Right cardiac atrium (tissue), 5 donors: Measurements from ENCODE around the gene EQTN. TPM values are rescaled to one million over a fixed set of nuclear protein-coding genes. Genes with fewer than 3 reads are reported as not detected.
"Not testable (repeated sequence)": the region's sequence is repeated elsewhere in the genome, so short reads cannot be mapped to it uniquely, and the experiment has no call there.

Source experiments
- ATAC-seq, 2 donors: fragments of 200-7000 bp; cut with Tn5 transposase; one replicate each; pipeline versions ENCODE4 v1.8.0 to v1.9.1; 2020; ENCODE audit warnings: moderate library complexity in 2 of 2, mild to moderate bottlenecking in 1 of 2
- DNase-seq, 3 donors: peaks; one replicate each; pipeline ENCODE4 v3.0.0-alpha.2; 2020
- H3K27ac ChIP-seq: one replicate; pipeline ENCODE4 v1.5.1; 2013; ENCODE audit warnings: mild to moderate bottlenecking, low read length, control low read depth, moderate library complexity
- H3K27me3 ChIP-seq: one replicate; pipeline ENCODE4 v1.6.1; 2013; ENCODE audit not compliant: control insufficient read depth, insufficient read depth
- H3K4me1 ChIP-seq: one replicate; pipeline ENCODE4 v1.6.1; 2013; ENCODE audit warnings: low read length; ENCODE audit not compliant: control insufficient read depth, insufficient read depth
- H3K4me3 ChIP-seq: one replicate; pipeline ENCODE4 v1.5.1; 2013; ENCODE audit warnings: low read length, control low read depth
- H3K9me3 ChIP-seq: one replicate; pipeline ENCODE4 v1.6.1; 2013; ENCODE audit warnings: low read length; ENCODE audit not compliant: control insufficient read depth
- WGBS: extraction: QIAGEN DNeasy Blood & Tissue Kit; methylation state at CpG from one replicate; pipeline ENCODE4 v1.1.7; 2013; 5-methylcytosine and 5-hydroxymethylcytosine counted together
- intact Hi-C, 4 donors: fragments of 100-400 bp; cut with DNase I; formaldehyde crosslinking; loops; one replicate each; pipeline versions ENCODE4 v1.11.0 to v1.14.0; 2022 to 2023
- polyA plus RNA-seq: library from polyadenylated mRNA; stranded (reverse); fragments of 200-250 nt; gene quantifications from one replicate; pipeline ENCODE4 v1.2.3, GENCODE V29; 2013
- total RNA-seq, 4 donors: library from RNA; stranded (reverse); fragmentation: NEBNext Ultra II Directional; extraction: Animal tissue kit (Norgen Biotek cat#: 25700); gene quantifications; one replicate each; pipeline ENCODE4 v1.2.1, GENCODE V29; 2021
- donor health status: healthy with polysubstance abuse.
- donor health status: DM: no; HTN: yes; CAD: no.
- donor health status: DM: no; HTN: no; CAD: no.
- donor health status: DM: no; HTN: yes; CAD: no; lungs with severe emphysema.
- donor health status: DM: yes; HTN: yes; CAD: no.

The EQTN gene
- total and polyA plus RNA-seq, 5 donors: not detected

DNA sequence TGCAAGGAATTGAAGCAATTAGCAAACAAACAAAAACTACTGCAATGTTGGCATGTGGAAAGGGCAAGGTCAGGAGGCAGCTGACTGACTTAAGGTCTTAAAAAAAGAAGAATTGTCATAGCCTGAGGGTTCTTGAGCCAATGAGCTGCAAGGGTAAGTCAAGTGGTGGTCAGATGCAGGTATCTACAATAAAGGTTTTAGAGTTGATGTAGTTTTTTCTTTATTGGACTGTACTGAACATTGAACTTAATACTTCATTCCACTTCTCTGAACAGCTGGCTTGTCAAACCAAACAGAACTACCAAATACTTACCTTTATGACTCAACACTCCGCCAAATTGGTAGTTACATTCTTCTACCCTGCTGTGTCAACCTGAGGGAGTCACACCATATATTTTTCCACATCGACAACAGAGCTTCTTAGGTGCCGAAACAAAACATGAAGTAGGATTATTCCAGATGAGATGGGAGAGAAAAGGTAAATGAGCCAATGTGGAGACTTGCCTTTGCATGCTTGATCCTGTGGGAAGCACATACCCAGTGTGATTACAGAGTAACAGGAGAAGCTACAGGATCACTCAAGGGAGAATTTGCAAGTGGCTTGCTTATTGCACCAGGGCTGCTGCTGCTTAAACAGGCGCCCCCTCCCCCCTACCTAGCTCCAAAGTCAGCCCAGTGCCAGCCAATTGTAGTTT lies 35.3 kb downstream of the EQTN start:
- Histone ChIP-seq H3K27ac (no peak overlapping the region), H3K4me1 (no peaks in the 10 kb centered on the region), H3K4me3 (no peak overlapping the region), H3K27me3 (no peaks in the 10 kb centered on the region), H3K9me3 (no peaks in the 10 kb centered on the region)
- intact Hi-C loops: no loop called here
- WGBS: 73% methylated on average over 4 of the region's 4 CpGs
- no peak for DNase-seq
- ATAC-seq: no peak

DNA sequence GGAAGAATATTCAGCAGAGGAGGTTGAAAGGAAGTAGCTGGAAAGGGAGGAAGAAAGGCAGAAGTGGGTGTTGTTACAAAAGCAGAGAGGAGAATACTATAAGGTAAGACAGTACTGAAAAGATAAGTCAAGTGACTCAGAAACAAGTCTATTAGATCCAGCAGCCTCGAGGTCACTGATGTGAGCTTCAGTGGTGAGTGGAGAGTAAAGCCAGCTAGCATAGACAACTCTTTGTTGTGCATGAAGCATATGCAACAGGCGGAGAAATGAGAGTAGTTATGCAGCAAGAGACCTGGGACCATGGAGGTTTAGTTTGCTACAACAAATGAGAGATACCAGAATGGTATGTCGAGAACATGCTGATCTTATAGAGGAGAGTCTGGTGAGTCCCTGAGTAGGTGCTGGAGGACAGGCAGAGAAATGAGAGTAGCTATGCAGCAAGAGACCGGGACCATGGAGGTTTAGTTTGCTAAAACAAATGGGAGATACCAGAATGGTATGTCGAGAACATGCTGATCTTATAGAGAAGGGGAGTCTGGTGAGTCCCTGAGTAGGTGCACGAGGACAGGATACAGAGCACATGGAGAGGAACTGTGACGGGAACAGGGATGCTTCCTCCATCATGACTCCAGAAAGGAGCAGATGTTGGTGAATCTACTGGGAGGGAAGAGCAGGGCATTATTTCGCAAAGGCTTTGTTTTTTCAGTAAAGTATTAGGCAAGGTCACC lies 36.0 kb downstream of the EQTN start:
- WGBS: 81% methylated on average over 8 of the region's 8 CpGs
- Histone ChIP-seq H3K27me3 (no peaks in the 10 kb centered on the region), H3K9me3 (no peaks in the 10 kb centered on the region), H3K27ac (no peak overlapping the region), H3K4me3 (no peak overlapping the region), H3K4me1 (no peaks in the 10 kb centered on the region)
- intact Hi-C loops: no loop called here
- DNase-seq (no peak), ATAC-seq (no peak)

- H3K27me3 ChIP-seq: no peaks in the 10 kb centered on the region
- intact Hi-C loops: no loop called here
- no peak for DNase-seq
These were observed 38.3 kb downstream of the EQTN start for GRCh38 chr9:27258662-27259061.

GRCh38 chr9:27248702-27249101 lies 48.2 kb downstream of the EQTN start:
- Histone ChIP-seq H3K4me1 (no peaks in the 10 kb centered on the region), H3K9me3 (no peaks in the 10 kb centered on the region), H3K27ac (no peak overlapping the region), H3K27me3 (no peaks in the 10 kb centered on the region), H3K4me3 (no peak overlapping the region)
- DNase-seq (no peak), ATAC-seq (no peak)
- intact Hi-C loops: no loop called here

More at GRCh38 chr9:27258662-27259061, 38.3 kb downstream of the EQTN start:
- H3K27ac ChIP-seq: no peak overlapping the region
- 90% methylated on average over 7 of the region's 7 CpGs for WGBS
- ATAC-seq: no peak
- no peaks in the 10 kb centered on the region for H3K4me1 ChIP-seq
- no peaks in the 10 kb centered on the region for H3K9me3 ChIP-seq
- H3K4me3 ChIP-seq: no peak overlapping the region

- DNase-seq (peak in 2 of 3 donors; percentile 18 to 26), ATAC-seq (peak in 1 of 2 donors; percentile 69)
- WGBS: 12% methylated on average over 2 of the region's 2 CpGs
- intact Hi-C loops: no loop called here
- H3K4me3 ChIP-seq: no peak overlapping the region
- no peak overlapping the region for H3K27ac ChIP-seq
- no peaks in the 10 kb centered on the region for H3K27me3 ChIP-seq
- no peaks in the 10 kb centered on the region for H3K4me1 ChIP-seq
- H3K9me3 ChIP-seq: no peaks in the 10 kb centered on the region
These were observed 49.2 kb downstream of the EQTN start for GRCh38 chr9:27247756-27248155.

DNA sequence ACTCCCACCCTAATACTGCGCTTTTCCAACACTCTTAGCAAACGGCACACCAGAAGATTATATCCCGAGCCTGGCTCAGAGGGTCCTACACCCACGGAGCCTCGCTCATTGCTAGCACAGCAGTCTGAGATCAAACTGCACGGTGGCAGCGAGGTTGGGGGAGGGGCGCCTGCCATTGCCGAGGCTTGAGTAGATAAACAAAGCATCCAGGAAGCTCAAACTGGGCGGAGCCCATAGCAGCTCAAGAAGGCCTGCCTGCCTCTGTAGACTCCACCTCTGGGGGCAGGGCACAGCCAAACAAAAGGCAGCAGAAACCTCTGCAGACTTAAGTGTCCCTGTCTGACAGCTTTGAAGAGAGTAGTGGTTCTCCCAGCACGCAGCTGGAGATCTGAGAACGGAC lies 57.3 kb downstream of the EQTN start:
- WGBS: 81% methylated on average over 12 of the region's 12 CpGs
- DNase-seq, H3K4me1 ChIP-seq, intact Hi-C loops, H3K27ac ChIP-seq, H3K9me3 ChIP-seq, H3K27me3 ChIP-seq, ATAC-seq, H3K4me3 ChIP-seq: not testable (repeated sequence)

Other genes starting within 250 kb of the EQTN start
- 10 to 100 TPM; 17.8 to 29.7 (median 23.5) TPM for gene TEK, start 187.9 kb downstream of the EQTN start, total RNA-seq
- gene TEK, start 187.9 kb downstream of the EQTN start, polyA plus RNA-seq: 10.2 TPM
- not detected for gene IFNK, start 227.1 kb upstream of the EQTN start, total RNA-seq
- not detected for gene IFNK, start 227.1 kb upstream of the EQTN start, polyA plus RNA-seq
- gene MOB3B, start 232.7 kb upstream of the EQTN start, total RNA-seq: 1 to 10 TPM; 1.6 to 2.2 (median 2.1) TPM
- 1.1 TPM for gene MOB3B, start 232.7 kb upstream of the EQTN start, polyA plus RNA-seq